Skeletal muscle cell (primary cell): ENCODE data around the gene FERMT1.

ENCODE experiments used
- DNase-seq: peaks from one replicate; pipeline ENCODE4 v3.0.0-alpha.2; 2010; ENCODE audit warnings: low read depth
- H3K4me3 ChIP-seq: 2 replicates; pipeline ENCODE4 v1.5.1; 2011; ENCODE audit warnings: low read depth, mild to moderate bottlenecking, control low read depth, low read length, moderate library complexity

Gene FERMT1, protein sequence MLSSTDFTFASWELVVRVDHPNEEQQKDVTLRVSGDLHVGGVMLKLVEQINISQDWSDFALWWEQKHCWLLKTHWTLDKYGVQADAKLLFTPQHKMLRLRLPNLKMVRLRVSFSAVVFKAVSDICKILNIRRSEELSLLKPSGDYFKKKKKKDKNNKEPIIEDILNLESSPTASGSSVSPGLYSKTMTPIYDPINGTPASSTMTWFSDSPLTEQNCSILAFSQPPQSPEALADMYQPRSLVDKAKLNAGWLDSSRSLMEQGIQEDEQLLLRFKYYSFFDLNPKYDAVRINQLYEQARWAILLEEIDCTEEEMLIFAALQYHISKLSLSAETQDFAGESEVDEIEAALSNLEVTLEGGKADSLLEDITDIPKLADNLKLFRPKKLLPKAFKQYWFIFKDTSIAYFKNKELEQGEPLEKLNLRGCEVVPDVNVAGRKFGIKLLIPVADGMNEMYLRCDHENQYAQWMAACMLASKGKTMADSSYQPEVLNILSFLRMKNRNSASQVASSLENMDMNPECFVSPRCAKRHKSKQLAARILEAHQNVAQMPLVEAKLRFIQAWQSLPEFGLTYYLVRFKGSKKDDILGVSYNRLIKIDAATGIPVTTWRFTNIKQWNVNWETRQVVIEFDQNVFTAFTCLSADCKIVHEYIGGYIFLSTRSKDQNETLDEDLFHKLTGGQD

DNA sequence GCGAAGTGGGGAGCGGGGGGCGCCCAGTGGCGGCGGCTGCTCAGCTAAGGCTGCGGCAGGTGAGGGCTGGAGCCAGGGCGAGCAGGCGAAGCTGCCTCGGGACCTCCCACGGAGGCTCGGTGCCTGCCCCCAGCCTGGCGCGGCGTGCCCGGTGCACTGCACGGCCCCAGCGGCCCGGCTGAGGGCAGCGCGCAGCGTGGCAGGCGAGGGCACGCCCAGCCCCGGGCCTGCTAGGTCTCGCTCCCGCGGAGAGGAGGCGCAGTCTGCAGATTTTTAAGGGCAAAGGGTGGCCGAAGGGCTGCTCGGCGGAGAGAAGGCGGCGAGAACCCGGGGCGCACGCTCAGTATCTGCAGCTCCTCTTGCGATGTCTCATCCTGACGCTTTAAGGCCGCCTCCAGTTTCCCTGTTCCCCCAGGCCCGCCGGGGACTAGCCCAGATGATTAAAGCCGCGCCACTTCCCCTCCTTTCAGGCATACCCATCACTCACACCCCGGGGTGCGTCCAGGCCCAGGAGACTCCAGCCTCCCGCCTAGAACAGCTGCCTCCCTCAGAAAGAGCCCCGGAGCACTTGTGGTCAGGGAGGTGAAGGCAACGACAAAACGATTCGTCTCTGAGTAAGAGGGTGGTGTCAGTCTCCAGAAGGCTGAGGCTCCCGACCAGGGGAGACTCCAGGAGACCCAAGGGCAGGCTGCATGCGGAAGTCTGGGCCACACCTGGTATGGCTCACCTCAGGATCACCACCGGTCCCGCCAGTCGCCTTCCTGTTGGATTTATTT is at the start of gene FERMT1:
Gene FERMT1 (minus strand): TSS at position 158 of the 776 bp plus-strand sequence. CDS start 3,476 bp downstream, outside the sequence.
- H3K4me3 ChIP-seq: peak within 1 kb of the TSS; percentile 58
- no peak for DNase-seq

DNA sequence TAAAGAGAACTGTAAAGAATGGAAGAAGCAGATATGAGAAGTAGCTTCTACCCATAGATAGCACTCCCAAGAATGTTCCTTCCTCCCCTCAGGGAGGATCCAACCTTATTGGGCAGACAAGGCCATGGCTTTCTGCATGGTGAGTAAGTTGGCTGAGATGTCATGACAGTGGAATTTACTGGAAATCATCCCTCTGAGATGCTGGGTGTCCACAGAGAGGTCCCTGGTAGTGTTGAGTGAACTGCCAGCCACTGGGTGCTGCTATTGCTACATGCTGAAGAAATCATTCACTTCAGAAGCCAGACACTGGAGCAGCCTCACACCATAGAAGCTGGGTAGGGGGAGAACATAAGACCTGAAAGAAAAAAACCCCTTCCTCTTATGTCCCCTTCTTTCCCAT is 46.4 kb upstream of the FERMT1 start:
- DNase-seq: no peak
- no peak overlapping the region for H3K4me3 ChIP-seq

DNA sequence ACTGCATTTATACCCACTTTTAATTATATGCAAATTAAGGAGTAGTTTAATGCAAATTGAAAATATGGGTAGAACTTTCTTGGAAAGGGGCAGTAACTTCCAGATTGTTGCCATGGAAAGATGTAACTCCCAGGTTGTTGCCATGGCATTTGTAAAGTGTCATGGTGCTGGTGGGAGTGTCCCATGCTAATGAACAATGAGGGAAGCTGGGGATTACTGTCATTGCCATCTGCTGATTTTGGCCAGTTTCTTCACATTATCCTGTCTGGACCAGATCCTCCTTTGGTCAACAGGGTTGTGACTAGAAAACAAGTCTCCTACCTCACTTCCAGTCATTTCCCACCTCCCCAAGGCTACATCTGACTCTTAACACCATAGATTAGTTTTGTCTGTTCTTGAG is 45.4 kb upstream of the FERMT1 start:
- no peak for DNase-seq
- H3K4me3 ChIP-seq: no peak overlapping the region

DNA sequence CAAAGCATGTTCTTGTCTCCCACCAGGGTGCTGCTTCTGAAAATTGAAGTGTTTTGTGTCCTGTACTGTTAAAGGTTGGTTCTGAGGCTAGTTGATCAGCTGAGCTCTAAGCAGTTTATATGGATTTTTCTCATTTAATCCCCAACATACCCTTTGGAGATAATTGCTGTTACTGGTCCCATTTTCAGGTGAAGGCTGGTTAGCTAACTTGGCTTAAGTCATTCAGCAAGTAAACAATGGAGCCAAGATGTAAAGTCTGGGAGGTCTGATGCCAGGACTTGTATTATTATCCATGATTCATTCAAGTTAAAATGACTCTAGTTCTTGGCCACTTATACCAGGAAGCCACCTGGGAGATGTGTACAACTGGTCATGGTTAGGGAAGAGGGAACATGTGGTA is 42.5 kb upstream of the FERMT1 start:
- no peak for DNase-seq
- no peak overlapping the region for H3K4me3 ChIP-seq

DNA sequence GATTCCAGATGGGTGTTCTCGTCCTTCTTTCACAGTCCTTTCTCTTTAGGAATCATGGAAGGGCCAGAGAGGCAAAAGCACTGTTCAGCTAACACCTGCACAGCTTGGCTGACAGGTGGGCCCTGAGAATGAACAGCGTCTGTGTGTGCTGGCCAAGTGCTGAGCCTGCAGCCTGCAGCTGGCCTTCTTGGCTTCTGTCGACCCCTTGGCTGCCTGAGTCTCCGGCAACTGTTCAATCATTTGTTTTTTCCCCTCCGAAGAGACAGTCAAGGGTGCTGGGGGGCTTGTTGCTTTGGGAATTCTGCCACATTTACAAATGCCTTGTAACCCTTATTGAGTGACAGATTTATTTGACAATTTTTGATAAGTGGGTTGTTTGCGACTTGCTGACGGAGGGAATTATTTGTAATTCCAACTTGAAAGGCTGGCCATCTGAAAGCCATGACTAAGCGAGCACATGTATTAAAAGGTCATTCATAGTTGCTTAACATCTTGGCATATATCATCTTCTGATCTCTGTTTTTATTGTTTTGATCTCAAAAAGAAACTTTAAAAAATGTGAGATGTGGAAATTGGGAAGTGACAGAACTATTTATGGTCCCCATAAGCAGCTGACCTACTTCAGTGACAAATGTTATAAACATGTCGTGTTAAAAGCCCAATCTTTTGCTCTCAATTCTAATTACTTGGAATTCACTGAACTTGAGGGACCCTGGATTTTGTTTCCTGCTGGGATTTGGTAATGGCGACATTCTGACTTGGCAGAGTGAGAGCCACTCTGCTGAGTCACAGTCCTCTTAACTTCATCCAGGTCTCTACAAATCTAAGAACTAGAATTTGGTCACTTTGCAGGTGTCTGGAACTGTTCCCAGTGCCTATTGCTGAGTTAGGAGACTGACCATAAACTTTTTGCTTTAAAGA is 41.9 kb upstream of the FERMT1 start:
- H3K4me3 ChIP-seq: no peak overlapping the region
- DNase-seq: no peak

DNA sequence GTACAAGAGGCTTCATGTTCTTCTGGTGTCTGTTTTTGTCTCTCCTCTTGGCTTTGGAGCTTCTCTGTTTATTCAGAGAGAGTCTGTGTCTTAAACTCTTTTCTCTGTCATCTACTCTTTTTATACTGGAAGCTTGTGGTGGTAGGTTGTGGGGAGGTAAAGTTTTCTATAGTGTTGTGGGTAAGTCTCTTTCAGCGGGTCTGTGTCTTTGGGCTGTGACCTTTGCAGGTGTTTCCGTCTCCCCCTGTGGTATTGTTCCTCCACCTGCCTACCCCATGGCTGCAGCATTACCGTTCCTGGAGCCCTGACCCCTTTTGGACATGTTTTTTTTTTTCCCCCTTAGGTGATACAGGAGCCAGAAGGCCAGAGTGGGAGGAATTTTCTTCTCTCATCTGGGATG is 37.9 kb upstream of the FERMT1 start:
- no peak for DNase-seq
- H3K4me3 ChIP-seq: no peak overlapping the region

DNA sequence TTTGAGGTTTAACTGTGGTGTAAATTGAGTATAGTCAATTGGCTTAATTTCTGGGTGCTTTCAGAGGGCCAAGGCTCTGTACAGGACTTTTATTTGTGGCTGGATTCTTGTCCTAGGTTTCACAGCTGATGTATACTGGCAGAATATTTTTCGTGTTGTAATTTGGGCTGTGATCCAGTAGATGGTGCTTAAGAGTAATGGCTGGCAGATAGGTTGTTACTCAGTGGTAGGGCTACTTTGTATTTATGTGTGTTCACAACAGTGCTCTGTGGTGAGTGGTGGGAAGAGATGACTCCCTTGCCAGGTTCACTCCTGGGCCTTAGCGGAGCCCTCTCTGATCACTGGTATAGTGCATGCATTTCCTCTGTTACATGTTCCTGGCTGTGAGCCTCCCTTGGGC is 34.5 kb upstream of the FERMT1 start:
- DNase-seq: no peak
- H3K4me3 ChIP-seq: no peak overlapping the region

DNA sequence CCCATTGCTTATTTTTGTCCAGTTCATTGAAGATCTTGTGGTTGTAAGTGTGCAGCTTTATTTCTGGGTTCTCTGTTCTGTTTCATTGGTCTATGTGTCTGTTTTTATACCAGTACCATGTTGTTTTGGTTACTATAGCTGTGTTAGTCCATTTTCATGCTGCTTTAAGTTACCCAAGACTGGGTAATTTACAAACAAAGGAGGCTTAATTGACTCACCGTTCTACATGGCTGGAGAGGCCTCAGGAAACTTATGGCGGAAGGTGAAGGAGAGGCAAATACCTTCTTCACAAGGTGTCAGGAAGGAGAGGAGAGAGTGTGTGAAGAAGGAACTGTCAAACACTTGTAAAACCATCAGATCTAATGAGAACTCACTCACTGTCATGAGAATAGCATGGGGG is 29.9 kb upstream of the FERMT1 start:
- no peak overlapping the region for H3K4me3 ChIP-seq
- no peak for DNase-seq

DNA sequence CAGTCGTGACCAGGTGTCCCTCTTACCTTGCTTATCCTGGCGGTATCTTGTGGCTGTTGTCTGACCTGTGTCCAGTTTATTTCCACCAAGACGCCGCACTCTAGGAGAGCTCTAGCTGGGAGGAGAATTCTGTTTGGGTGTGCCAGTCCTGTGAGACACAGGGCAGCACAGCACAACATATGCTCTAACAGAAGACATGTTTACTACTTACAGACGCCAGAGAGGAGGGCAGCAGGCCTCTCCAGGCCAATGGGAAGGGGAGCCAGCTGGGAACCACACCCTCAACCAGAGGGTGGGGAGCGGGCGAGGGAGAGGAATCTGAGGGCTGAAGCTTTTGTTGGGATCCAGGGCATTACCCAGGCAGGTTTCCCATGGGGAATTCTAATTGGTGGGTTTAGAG is 25.2 kb upstream of the FERMT1 start:
- no peak for DNase-seq
- H3K4me3 ChIP-seq: no peak overlapping the region

DNA sequence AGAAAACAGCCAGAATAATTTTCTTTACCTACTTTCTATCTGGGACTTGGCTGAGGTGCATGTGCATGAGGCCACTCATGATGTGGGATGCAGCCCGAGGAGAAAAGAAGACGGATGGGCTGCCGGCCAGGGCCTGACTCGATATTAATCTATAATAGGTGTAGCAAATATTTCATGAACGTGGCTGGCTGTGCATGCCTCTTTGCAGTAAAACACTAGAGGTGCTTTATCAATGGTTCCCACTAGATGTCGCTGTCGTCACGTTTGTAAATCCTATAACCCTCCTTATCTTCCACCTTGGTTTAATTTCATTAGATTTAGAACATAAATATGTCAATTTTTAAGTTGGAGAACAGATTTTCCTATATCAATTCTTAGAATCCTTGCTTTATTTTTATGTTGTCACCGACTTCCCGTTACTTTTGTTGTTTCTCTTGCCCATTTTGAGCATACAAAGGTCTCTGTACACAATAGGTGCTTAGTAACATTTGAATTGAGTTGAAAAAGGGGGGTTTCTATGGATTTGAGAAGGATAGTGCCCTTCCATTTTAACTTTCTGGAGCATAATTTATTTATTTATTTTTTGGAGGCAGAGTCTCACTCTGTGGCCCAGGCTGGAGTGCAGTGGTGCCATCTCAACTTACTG is 19.6 kb upstream of the FERMT1 start:
- no peak overlapping the region for H3K4me3 ChIP-seq
- no peak for DNase-seq

DNA sequence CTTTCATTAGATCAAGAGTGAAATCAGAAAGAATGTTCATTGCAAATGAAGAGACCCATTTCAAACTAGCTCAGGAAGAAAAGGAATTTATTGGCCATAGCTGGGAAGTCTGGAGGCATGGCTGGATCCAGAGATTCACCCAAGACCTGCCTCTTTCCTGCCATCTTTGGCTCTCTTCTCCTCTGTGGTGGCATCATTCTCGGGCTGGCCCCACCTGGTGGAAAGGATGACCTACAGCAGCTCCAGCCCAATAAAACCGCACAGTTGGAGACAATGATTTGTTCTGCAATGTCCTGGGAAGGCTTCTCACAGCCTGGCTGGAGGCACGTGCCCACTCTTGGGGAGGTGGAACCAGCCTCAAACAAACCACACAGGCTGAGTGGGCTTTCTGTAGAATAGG is 18.1 kb upstream of the FERMT1 start:
- DNase-seq: no peak
- H3K4me3 ChIP-seq: no peak overlapping the region

DNA sequence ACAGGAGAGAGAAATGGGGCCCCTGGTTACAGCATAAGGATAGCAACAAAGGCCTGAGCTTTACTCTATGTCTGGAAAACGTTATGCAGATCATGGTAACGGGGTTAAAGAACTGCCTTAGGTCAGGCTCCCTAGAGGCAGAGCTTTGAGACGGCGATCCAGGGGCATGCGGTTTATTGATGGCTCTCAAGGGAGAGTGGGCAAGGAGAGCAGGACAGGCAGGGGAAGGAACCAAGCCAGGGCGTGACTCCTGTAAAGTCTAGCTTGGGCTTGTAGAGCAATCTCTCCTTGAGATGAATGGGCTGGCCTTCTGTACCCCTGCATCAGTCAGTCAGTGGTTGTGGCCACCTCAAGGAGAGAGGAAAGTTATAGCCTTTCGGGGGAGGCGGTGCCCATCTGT is 12.5 kb upstream of the FERMT1 start:
- no peak for DNase-seq
- no peak overlapping the region for H3K4me3 ChIP-seq

DNA sequence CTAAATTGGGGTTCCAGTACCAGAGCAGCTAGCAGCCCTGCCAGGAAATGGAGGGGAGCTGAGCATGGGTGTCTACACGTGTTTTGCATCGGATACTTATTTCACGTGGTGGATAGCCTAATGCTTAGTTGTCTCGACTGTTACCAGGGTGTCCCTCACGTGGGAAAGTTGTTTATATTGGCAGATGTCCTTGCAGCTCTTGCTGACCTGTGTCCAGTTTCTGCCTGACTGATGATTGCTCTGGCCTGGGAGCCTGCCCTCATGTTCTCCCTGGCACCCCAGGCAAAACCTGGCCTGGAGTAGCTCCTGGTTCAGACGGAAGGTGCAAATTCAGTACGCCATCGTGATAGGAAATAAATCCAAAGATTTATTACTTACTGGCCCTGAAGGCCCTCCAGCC is 11.8 kb upstream of the FERMT1 start:
- H3K4me3 ChIP-seq: no peak overlapping the region
- no peak for DNase-seq

DNA sequence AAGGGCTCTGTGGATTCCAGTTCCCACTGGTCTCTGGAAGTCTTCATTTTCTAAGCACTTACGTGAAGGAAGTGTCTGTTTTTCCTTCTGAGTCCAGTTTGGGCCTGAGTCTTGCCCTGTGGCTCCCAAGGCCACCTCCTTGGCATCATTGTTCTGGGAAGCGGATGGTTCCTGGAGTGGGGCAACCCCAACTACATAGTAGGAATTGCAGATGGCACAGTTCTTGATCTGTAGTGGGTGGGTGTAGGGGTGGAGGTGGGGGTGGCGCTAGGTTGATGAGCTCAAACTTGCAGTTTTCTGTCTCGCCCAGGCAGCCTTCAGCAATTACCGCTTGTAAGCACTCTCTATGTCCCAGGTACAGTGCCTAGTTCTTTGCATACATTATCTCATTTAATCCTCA is 7.2 kb upstream of the FERMT1 start:
- no peak for DNase-seq
- H3K4me3 ChIP-seq: no peak overlapping the region

DNA sequence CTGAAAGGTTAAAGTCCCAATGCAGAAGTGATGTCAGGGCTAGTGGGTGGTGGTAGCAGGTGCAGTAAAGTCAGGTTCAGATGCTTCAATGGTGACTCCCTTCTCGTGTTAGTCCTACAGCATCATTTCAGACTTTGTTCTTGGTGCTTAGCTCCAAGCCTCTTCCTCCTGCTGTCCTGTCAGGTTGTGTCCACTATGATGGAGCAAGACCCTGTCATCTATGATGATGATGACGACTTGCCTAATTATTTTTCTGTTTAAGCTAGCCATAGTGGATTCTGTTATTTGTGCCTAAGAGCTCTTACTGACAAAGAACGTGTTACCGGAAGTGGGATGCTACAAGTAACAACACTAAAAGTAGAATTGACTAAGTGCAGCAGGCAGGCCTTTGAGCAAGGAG is 5.0 kb upstream of the FERMT1 start:
- no peak for DNase-seq
- H3K4me3 ChIP-seq: no peak overlapping the region

DNA sequence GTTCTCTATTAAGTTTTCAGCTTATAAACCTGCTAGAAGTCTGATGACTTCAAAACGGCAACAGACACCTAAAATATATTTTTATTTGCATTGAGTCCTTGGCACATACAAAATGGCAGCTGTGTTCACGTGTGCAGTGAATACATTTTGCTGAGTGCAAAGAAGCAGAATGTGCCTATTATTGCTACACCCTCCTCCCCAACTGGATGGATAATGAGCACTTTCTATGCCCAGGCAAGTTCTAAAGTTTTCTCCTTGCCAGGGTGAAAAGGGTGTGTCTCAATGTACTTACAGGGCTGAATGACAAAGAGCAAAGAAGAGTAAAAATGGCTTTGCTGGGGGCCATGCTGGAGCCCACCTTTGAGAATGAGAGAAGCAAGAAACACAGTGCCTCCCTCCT is 4.0 kb upstream of the FERMT1 start:
- DNase-seq: no peak
- H3K4me3 ChIP-seq: no peak overlapping the region

DNA sequence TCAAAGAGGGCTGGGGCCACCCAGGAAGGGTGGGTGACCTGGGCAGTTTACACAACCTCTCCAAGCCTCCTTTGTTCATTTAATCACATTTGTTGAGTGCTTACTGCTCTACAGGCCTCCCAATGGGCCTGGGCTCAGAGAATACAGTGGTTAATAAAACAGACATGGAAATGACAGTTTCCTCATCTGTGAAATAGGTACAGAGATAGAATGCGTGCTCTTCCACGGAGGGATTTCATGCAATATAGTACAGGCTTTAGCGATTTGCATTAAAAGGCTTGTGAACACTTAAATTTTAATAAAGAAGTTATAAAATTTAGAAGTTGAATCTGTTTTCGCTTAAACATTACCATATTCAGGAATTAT is 802 bp upstream of the FERMT1 start:
- no peak for DNase-seq
- H3K4me3 ChIP-seq: no peak overlapping the region

DNA sequence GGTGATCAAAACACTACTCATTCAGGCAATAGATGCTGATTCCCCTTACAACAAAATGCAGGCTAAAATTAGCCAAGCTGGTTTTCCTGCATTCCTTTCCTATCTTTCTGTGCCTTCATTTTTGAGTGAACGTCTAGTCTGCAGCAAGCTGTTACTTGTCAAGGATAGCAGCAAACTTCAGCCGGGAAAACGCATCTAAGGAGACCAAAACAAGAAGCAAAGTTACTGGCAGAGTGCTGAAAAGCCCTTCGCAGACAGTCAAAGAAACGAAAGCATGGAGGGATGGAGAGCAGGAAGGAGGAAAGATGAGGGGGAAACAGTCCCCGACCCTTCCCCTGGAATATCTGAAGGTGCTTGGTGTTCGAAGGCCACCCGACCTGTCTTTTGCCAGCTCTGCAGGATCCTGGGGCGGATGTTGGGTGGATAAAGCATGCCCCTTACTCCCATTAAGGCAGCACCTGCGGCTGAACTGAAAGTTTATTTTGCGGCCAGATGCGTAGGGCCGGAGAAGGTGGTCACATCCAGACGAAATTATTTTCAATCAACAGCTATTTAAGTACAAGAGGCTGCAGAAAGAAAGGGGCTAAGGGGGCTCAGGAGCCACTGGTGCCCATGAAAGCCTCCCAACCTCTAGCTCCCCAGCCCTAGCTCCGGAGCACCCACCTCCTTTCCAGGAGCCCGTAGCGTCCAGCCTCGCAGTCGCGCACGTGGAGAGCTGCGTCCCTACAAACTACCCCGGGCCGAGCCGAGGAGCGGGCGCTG is 538 bp downstream of the FERMT1 start:
- H3K4me3 ChIP-seq: peak overlapping the region; percentile 58
- no peak for DNase-seq
